Measurements from ENCODE around the gene NRCAM. TPM values are rescaled to one million over a fixed set of nuclear protein-coding genes. Genes with fewer than 3 reads are reported as not detected.

The NRCAM gene
- total and polyA plus RNA-seq, 2 donors (not counting 1 experiment from before 2014, with no cell fraction given) = 0.75 to 4.6 TPM

- Mint-ChIP-seq H3K27ac (no peak overlapping the region), H3K4me3 (no peak overlapping the region), H3K27me3 (no peaks in the 10 kb centered on the region), H3K9me3 (ENCODE audit: insufficient read depth) (no peaks in the 10 kb centered on the region), H3K4me1 (peaks cover 6% of the 10 kb centered on the region)
- WGBS (ENCODE audit: insufficient coverage) = no CpG with 5 or more reads among the region's 5 CpGs
- ChIA-PET POLR2A (no interaction called here), CTCF (interaction anchor here (1.0 to 3.2 kb wide), 3 partner anchors 27 to 306 kb away, joined by 3 to 11 read pairs (median 4); no protein-coding TSS in a partner anchor)
- H3K4me3 ChIP-seq (ENCODE audit: control extremely low read depth in 1 of 5, extremely low read depth in 1 of 5, insufficient read depth in 1 of 5, low read depth in 2 of 5, low read length in 4 of 5) = no peak overlapping the region
- H3K27ac ChIP-seq (ENCODE audit: low read length in 2 of 2) = no peak overlapping the region
- H3K9me3 ChIP-seq (ENCODE audit: control extremely low read depth in 1 of 3, control insufficient read depth in 2 of 3, insufficient read depth in 1 of 3, low read length in 2 of 3) = no peaks in the 10 kb centered on the region
- H3K79me2 ChIP-seq (ENCODE audit: control insufficient read depth, insufficient read depth, low read length) = no peaks in the 10 kb centered on the region
- no peak overlapping the region for H2AFZ ChIP-seq (ENCODE audit: insufficient read depth, low read depth, low read length, poor library complexity, severe bottlenecking)
- DNase-seq (no peak), ATAC-seq (ENCODE audit: low read depth) (no peak)
- H3K36me3 ChIP-seq (replicated peaks in 1 of 2; ENCODE audit: control extremely low read depth in 1 of 2, control insufficient read depth in 1 of 2, extremely low read depth in 1 of 2, insufficient read depth in 2 of 2, low read length in 1 of 2) = peaks cover 18 to 29% of the 10 kb centered on the region in 2 experiments
- no peaks in the 10 kb centered on the region for H3K27me3 ChIP-seq (replicated peaks in 1 of 4; ENCODE audit: control extremely low read depth in 1 of 4, control insufficient read depth in 3 of 4, insufficient read depth in 4 of 4, low read length in 3 of 4)
- H3K4me2 ChIP-seq (replicated peaks; ENCODE audit: low read depth, low read length, poor library complexity, severe bottlenecking) = no peak overlapping the region
- peaks cover 5% of the 10 kb centered on the region for H4K20me1 ChIP-seq (ENCODE audit: control insufficient read depth, insufficient read depth, low read length, poor library complexity, severe bottlenecking)
- TF ChIP-seq EZH2 (IDR thresholded peaks at IDR 0.05; ENCODE audit: borderline replicate concordance, insufficient read depth, low read depth, low read length, poor library complexity, severe bottlenecking) = no peak
- TF ChIP-seq, protein P1, sequence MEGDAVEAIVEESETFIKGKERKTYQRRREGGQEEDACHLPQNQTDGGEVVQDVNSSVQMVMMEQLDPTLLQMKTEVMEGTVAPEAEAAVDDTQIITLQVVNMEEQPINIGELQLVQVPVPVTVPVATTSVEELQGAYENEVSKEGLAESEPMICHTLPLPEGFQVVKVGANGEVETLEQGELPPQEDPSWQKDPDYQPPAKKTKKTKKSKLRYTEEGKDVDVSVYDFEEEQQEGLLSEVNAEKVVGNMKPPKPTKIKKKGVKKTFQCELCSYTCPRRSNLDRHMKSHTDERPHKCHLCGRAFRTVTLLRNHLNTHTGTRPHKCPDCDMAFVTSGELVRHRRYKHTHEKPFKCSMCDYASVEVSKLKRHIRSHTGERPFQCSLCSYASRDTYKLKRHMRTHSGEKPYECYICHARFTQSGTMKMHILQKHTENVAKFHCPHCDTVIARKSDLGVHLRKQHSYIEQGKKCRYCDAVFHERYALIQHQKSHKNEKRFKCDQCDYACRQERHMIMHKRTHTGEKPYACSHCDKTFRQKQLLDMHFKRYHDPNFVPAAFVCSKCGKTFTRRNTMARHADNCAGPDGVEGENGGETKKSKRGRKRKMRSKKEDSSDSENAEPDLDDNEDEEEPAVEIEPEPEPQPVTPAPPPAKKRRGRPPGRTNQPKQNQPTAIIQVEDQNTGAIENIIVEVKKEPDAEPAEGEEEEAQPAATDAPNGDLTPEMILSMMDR (IDR thresholded peaks at IDR 0.05) = no peak
- intact Hi-C loops (cut with micrococcal nuclease) = no loop called here
- H3K9ac ChIP-seq (ENCODE audit: low read length) = no peak overlapping the region
- peaks cover 0 to 3% of the 10 kb centered on the region in 2 donors for H3K4me1 ChIP-seq (ENCODE audit: control insufficient read depth in 2 of 2, insufficient read depth in 2 of 2, low read length in 2 of 2)
Observed at GRCh38 chr7:108486291-108486966, 30.2 kb upstream of the NRCAM start.

DNA sequence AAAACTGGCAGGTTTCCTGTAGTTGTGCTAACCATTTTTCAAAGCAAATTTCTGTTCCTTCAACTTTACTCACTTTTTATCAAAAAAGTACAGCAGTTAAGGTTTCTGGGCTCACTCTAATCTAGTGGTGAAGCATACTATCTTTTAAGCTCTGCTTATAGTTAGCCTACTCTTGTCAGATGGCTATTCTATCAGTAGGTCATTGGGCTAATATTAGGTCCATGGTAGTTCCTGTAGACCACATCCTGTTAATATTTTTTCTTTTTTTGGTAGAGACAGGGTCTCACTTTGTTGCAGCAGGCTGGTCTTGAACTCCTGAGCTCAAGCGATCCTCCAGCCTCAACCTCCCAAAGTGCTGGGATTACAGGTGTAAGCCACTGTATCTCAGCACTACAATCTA, 27.9 kb upstream of the NRCAM start:
- Mint-ChIP-seq H3K9me3 (ENCODE audit: insufficient read depth) (no peaks in the 10 kb centered on the region), H3K4me1 (peaks cover 5% of the 10 kb centered on the region), H3K27ac (no peak overlapping the region), H3K27me3 (no peaks in the 10 kb centered on the region), H3K4me3 (no peak overlapping the region)
- CTCF ChIA-PET = interaction anchor here (2.8 kb wide), 1 partner anchor 13 kb away, joined by 11 read pairs; no protein-coding TSS in a partner anchor
- intact Hi-C loops (cut with micrococcal nuclease) = no loop called here
- POLR2A ChIA-PET = no interaction called here
- Histone ChIP-seq H3K27me3 (replicated peaks in 1 of 4; ENCODE audit: control extremely low read depth in 1 of 4, control insufficient read depth in 3 of 4, insufficient read depth in 4 of 4, low read length in 3 of 4) (no peaks in the 10 kb centered on the region), H3K4me3 (ENCODE audit: control extremely low read depth in 1 of 5, extremely low read depth in 1 of 5, insufficient read depth in 1 of 5, low read depth in 2 of 5, low read length in 4 of 5) (no peak overlapping the region), H3K27ac (ENCODE audit: low read length in 2 of 2) (no peak overlapping the region), H3K9me3 (ENCODE audit: control extremely low read depth in 1 of 3, control insufficient read depth in 2 of 3, insufficient read depth in 1 of 3, low read length in 2 of 3) (no peaks in the 10 kb centered on the region), H3K9ac (ENCODE audit: low read length) (no peak overlapping the region), H3K4me1 (ENCODE audit: control insufficient read depth in 2 of 2, insufficient read depth in 2 of 2, low read length in 2 of 2) (no peaks in the 10 kb centered on the region), H3K79me2 (ENCODE audit: control insufficient read depth, insufficient read depth, low read length) (no peaks in the 10 kb centered on the region), H2AFZ (ENCODE audit: insufficient read depth, low read depth, low read length, poor library complexity, severe bottlenecking) (no peak overlapping the region), H3K4me2 (replicated peaks; ENCODE audit: low read depth, low read length, poor library complexity, severe bottlenecking) (no peak overlapping the region), H4K20me1 (ENCODE audit: control insufficient read depth, insufficient read depth, low read length, poor library complexity, severe bottlenecking) (peaks cover 5% of the 10 kb centered on the region), H3K36me3 (replicated peaks in 1 of 2; ENCODE audit: control extremely low read depth in 1 of 2, control insufficient read depth in 1 of 2, extremely low read depth in 1 of 2, insufficient read depth in 2 of 2, low read length in 1 of 2) (peaks cover 16 to 36% of the 10 kb centered on the region in 2 experiments)
- 100% methylated on average over 1 of the region's 1 CpG for WGBS (ENCODE audit: insufficient coverage)
- DNase-seq (no peak), ATAC-seq (ENCODE audit: low read depth) (no peak)
- TF ChIP-seq, protein P1 (IDR thresholded peaks at IDR 0.05) = no peak
- TF ChIP-seq EZH2 (IDR thresholded peaks at IDR 0.05; ENCODE audit: borderline replicate concordance, insufficient read depth, low read depth, low read length, poor library complexity, severe bottlenecking) = no peak

All from B cell (primary cell).